ENCODE data around the gene LPCAT3.
"Not testable (repeated sequence)": the region's sequence is repeated elsewhere in the genome, so short reads cannot be mapped to it uniquely, and the experiment has no call there.

Gene LPCAT3

GRCh38 chr12:7035463-7035862 is 17.2 kb upstream of the LPCAT3 start:
- DNase-seq = no peak

- no peak for DNase-seq
Measured at GRCh38 chr12:7034464-7034863, 16.2 kb upstream of the LPCAT3 start.

GRCh38 chr12:7032990-7033389 is 14.7 kb upstream of the LPCAT3 start:
- no peak for DNase-seq

- no peak for DNase-seq
Measured at GRCh38 chr12:7031306-7031705, 13.0 kb upstream of the LPCAT3 start.

- DNase-seq = no peak
Measured at GRCh38 chr12:7026854-7027253, 8.6 kb upstream of the LPCAT3 start.

GRCh38 chr12:7023114-7023513 is 4.8 kb upstream of the LPCAT3 start:
- DNase-seq = no peak

GRCh38 chr12:7021956-7022355 is 3.7 kb upstream of the LPCAT3 start:
- DNase-seq = no peak

GRCh38 chr12:7019043-7019569 is 830 bp upstream of the LPCAT3 start:
- DNase-seq = no peak

GRCh38 chr12:7017870-7018349 is 366 bp downstream of the LPCAT3 start:
- DNase-seq = no peak

GRCh38 chr12:7016958-7017571 is 1.2 kb downstream of the LPCAT3 start:
- DNase-seq = no peak

- DNase-seq = no peak
Measured at GRCh38 chr12:7015555-7016370, 2.5 kb downstream of the LPCAT3 start.

- DNase-seq = no peak
Measured at GRCh38 chr12:7013101-7013500, 5.2 kb downstream of the LPCAT3 start.

GRCh38 chr12:7012024-7012607 is 6.2 kb downstream of the LPCAT3 start:
- no peak for DNase-seq

GRCh38 chr12:7011398-7011797 is 6.9 kb downstream of the LPCAT3 start:
- DNase-seq = not testable (repeated sequence)

GRCh38 chr12:7009512-7009911 is 8.8 kb downstream of the LPCAT3 start:
- DNase-seq = no peak

- no peak for DNase-seq
Measured at GRCh38 chr12:7008864-7009263, 9.4 kb downstream of the LPCAT3 start.

- DNase-seq = no peak
Measured at GRCh38 chr12:7006639-7007038, 11.6 kb downstream of the LPCAT3 start.

- no peak for DNase-seq
Measured at GRCh38 chr12:7005311-7005710, 13.0 kb downstream of the LPCAT3 start.

GRCh38 chr12:7004840-7005239 is 13.4 kb downstream of the LPCAT3 start:
- no peak for DNase-seq

- DNase-seq = no peak
Measured at GRCh38 chr12:7004287-7004803, 13.9 kb downstream of the LPCAT3 start.

GRCh38 chr12:7001921-7002591 is 16.2 kb downstream of the LPCAT3 start:
- DNase-seq = no peak

- peak; percentile 64 for DNase-seq
Measured at GRCh38 chr12:6998715-6999451, 19.4 kb downstream of the LPCAT3 start.

Measured in kidney glomerular epithelial cell (primary cell).